Spleen (tissue), 7 donors: ENCODE results near the gene ABCG5.

Experiments used
- POLR2A ChIP-seq, 3 donors: fragments of 450-650 bp; IDR thresholded peaks; one replicate each; pipeline ENCODE4 v1.5.1; 2017; ENCODE audit warnings: antibody characterized with exemption in 3 of 3, mild to moderate bottlenecking in 1 of 3
- POLR2AphosphoS5 ChIP-seq, 3 donors: sonication (generic); formaldehyde crosslinking; IDR thresholded peaks; one replicate each; pipeline ENCODE4 v1.5.1; 2017; ENCODE audit warnings: antibody characterized with exemption in 3 of 3
- TF ChIP-seq, protein P1 (sequence below), 11 experiments: fragments of 200-600 bp in 7 of 11; fragments of 450-650 bp in 4 of 11; sonication (generic) in 4 of 11; IDR thresholded peaks in 8 of 11; conservative IDR thresholded peaks in 3 of 11; 1 replicate in 7 of 11; 2 replicates in 4 of 11; pipeline versions ENCODE4 v1.4.0 to v1.8.0; 2016 to 2021; ENCODE audit warnings: antibody characterized with exemption in 11 of 11, inconsistent platforms in 4 of 11, mild to moderate bottlenecking in 1 of 11
- donor health status: DM: no; HTN: no; CAD: no; lungs with moderate emphysema.
- donor health status: DM: no; HTN: no; CAD: no.
- donor health status: DM: no; HTN: no; CAD: no.

DNA sequence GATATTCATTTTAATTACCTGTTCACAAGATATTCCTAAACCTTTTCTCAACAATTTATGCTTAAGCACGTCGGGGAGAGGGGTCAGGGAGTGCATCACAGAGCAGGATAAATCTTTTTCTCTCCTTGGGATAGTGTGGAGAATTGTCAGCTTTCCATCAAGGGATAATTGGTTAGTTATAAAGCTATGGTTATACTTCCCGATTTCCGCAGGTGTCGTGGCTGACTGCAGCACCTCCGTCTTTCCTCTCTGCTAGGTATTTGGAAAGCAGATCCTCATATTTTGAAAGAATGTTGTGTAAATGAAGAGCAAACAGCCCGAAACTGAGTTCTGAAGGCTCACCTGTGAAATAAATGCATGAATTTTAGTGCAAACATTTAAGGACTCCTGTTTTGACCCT is 64.0 kb downstream of the ABCG5 start:
- TF ChIP-seq, protein P1, sequence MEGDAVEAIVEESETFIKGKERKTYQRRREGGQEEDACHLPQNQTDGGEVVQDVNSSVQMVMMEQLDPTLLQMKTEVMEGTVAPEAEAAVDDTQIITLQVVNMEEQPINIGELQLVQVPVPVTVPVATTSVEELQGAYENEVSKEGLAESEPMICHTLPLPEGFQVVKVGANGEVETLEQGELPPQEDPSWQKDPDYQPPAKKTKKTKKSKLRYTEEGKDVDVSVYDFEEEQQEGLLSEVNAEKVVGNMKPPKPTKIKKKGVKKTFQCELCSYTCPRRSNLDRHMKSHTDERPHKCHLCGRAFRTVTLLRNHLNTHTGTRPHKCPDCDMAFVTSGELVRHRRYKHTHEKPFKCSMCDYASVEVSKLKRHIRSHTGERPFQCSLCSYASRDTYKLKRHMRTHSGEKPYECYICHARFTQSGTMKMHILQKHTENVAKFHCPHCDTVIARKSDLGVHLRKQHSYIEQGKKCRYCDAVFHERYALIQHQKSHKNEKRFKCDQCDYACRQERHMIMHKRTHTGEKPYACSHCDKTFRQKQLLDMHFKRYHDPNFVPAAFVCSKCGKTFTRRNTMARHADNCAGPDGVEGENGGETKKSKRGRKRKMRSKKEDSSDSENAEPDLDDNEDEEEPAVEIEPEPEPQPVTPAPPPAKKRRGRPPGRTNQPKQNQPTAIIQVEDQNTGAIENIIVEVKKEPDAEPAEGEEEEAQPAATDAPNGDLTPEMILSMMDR (IDR thresholded peaks at IDR 0.05 in 8 of 11, conservative IDR thresholded peaks at IDR 0.05 in 3 of 11) = no peak
- TF ChIP-seq POLR2AphosphoS5 (IDR thresholded peaks at IDR 0.05) = no peak
- no peak for TF ChIP-seq POLR2A (IDR thresholded peaks at IDR 0.05)
